Rectal smooth muscle tissue (tissue), 1 donor: ENCODE measurements around the gene SRRM3.
"Not testable (repeated sequence)": the region's sequence is repeated elsewhere in the genome, so short reads cannot be mapped to it uniquely, and the experiment has no call there.

Source experiments
- H3K27ac ChIP-seq: one replicate; pipeline ENCODE4 v1.7.0; 2013; ENCODE audit warnings: low read depth, low read length, inconsistent platforms
- H3K27me3 ChIP-seq: one replicate; pipeline ENCODE4 v1.7.0; 2013; ENCODE audit warnings: low read length; ENCODE audit not compliant: control insufficient read depth, insufficient read depth
- H3K36me3 ChIP-seq: one replicate; pipeline ENCODE4 v1.7.0; 2013; ENCODE audit warnings: low read length; ENCODE audit not compliant: control insufficient read depth, insufficient read depth
- H3K4me1 ChIP-seq: one replicate; pipeline ENCODE4 v1.7.0; 2013; ENCODE audit warnings: low read length; ENCODE audit not compliant: control insufficient read depth, insufficient read depth
- H3K4me3 ChIP-seq: one replicate; pipeline ENCODE4 v1.7.0; 2013; ENCODE audit warnings: low read length
- H3K9ac ChIP-seq: one replicate; pipeline ENCODE4 v1.7.0; 2013; ENCODE audit warnings: low read length

Gene SRRM3

DNA sequence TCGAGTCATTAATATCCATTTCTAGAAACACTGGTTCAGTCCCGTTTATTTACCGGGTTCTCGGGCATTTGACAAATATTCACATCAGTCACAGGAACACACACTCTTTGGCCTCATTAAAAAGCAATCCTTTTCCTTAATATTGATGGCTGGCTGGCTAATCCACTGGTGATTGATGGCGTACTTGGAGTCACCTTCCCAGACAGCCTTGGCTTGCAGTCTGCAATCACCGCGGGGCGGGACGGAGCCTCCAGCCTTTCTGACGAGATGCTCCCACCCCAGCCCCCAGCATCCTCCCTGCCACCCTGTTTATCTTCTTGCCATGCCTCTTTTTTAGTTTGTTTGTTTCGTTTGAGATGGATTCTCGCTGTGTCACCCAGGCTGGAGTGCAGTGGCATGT, 36.6 kb downstream of the SRRM3 start:
- H3K27me3 ChIP-seq = peaks cover 6% of the 10 kb centered on the region
- no peak overlapping the region for H3K27ac ChIP-seq
- H3K36me3 ChIP-seq = no peaks in the 10 kb centered on the region
- no peak overlapping the region for H3K9ac ChIP-seq
- H3K4me1 ChIP-seq = no peaks in the 10 kb centered on the region
- no peak overlapping the region for H3K4me3 ChIP-seq

DNA sequence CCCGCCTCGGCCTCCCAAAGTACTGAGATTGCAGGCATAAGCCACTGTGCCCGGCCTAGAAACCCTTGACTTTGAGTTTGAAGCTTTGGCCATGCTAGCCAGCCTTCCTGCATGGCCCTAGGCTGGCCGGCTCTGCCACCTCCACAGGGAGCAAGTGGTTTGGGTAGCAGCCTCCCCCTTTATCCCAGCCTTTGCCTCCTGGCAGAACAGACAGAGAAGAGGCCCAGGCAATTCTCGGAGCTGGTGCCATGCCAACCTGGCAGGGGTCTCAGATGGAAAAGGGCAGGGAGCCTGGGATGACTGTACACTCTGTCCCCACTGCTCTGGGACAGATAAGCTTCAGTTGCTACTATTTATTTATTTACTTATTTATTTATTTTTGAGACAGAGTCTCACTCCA, 39.4 kb downstream of the SRRM3 start:
- Histone ChIP-seq H3K27ac (no peak overlapping the region), H3K27me3 (no peaks in the 10 kb centered on the region), H3K4me3 (no peak overlapping the region), H3K4me1 (no peaks in the 10 kb centered on the region), H3K9ac (no peak overlapping the region), H3K36me3 (no peaks in the 10 kb centered on the region)

DNA sequence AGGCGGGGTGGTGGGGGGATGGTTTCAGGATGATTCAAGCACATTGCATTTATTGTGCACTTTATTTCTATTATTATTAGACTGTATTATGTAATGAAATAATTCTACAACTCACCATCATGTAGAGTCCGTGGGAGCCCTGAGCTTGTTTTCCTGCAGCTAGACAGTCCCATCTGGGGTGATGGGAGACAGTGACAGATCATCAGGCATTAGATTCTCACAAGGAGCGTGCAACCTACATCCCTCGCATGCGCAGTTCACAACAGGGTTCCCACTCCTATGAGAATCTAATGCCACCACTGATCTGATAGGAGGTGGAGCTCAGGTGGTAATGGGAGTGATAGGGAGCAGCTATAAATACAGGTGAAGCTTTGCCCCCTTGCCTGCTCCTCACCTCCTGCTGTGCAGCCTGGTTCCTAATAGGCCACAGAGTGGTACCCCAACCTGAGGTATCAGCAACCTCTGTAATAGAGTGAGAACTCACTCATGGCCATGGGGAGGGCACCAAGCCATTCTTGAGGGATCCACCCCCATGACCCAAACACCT, 40.9 kb downstream of the SRRM3 start:
- not testable (repeated sequence) for H3K9ac ChIP-seq, H3K27ac ChIP-seq, H3K36me3 ChIP-seq, H3K4me1 ChIP-seq, H3K4me3 ChIP-seq, H3K27me3 ChIP-seq

DNA sequence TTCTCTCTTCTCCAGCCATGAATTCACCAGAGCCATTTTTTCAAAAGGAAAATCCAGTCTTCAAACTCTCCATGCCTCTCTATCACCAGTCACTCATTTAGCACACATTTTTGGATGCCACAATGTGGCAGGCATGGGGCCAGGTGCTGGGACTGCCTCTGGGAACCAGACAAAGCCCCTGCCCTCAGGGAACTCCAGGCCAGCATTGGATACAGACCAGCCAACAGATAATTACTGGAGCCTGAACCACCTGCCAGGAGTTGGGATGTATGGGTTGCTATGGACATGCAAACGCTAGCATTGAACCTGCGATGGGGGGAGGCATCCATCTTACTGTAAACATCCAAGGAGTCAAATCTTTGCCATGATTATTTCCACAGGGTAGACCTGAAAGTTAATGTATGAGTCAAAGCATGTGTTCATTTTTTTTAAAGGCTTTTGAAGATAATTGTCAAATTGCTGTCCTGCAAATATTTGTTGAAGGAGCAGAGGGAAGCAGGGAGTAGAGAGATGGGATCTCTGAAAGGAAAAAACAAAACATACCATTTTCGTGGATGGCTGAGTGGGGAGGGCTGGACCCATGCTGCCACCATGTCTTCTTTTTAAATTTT, 43.2 kb downstream of the SRRM3 start:
- Histone ChIP-seq H3K4me3 (no peak overlapping the region), H3K36me3 (no peaks in the 10 kb centered on the region), H3K27ac (no peak overlapping the region), H3K9ac (no peak overlapping the region), H3K4me1 (no peaks in the 10 kb centered on the region), H3K27me3 (no peaks in the 10 kb centered on the region)

DNA sequence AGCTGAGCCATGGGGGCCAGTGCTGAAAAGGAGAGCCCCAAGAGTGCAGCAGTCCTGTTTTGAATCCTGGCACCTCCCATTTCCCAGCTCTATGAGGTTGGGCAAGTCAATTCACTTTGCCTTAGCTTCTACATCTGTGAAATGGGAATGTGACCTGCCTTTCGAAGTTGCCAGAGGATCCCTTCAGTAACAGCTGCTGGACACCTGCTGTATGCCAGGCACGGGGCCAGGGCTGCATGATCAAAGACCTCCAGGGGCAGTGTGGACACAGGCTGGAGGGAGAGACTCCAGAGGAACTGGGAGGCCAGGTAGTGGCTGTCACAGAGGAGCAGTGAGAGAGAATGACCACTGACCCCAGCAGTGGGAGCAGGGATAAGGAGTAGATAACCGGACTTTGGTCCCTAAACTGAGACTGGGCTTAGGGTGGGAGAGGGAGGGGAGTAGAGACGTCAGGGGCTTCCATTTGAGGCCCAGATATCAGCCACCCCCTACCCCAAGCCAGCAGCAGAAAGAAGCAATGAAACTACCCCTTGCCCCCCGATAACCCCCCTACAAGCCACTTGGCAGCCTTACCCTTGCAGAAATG, 45.2 kb downstream of the SRRM3 start:
- no peak overlapping the region for H3K9ac ChIP-seq
- H3K4me1 ChIP-seq = no peaks in the 10 kb centered on the region
- no peak overlapping the region for H3K4me3 ChIP-seq
- H3K27me3 ChIP-seq = no peaks in the 10 kb centered on the region
- H3K36me3 ChIP-seq = no peaks in the 10 kb centered on the region
- H3K27ac ChIP-seq = no peak overlapping the region

DNA sequence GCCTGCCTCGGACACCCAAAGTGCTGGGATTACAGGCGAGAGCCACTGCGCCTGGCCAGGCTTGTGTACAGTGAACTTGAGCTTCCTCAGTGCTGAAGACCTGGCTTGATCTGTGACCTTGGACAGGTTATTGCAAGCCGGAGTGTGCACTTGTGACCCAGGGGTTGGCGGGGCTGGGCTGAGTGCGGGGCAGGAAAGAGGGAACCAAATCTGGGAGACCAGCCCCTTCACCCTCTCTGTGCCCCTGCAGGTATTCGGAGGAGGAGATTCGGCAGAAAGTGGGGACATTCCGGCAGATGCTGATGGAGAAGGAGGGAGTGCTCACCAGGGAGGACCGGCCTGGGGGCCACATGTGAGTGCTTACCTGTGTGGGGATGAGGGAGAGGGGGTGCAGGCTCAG, 46.2 kb downstream of the SRRM3 start:
- Histone ChIP-seq H3K9ac (no peak overlapping the region), H3K4me3 (no peak overlapping the region), H3K36me3 (no peaks in the 10 kb centered on the region), H3K27me3 (no peaks in the 10 kb centered on the region), H3K27ac (no peak overlapping the region), H3K4me1 (no peaks in the 10 kb centered on the region)

DNA sequence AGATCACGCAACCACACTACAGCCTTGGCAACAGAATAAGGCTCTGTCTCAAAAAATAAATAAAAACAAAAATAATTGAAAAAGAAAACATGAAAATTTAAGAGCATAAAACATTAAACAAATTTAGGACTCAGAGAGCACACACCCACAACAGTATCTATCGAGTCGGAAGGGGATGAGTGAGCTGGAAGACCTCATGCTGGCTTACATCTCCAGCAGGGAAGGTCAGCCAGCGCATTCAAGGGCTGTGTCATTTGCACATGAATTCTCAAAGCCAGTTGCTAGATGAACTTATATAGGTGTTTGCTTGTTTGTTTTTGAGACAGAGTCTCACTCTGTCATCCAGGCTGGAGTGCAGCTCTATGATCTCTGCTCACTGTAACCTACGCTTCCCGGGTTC, 50.3 kb downstream of the SRRM3 start:
- Histone ChIP-seq H3K27ac (no peak overlapping the region), H3K36me3 (no peaks in the 10 kb centered on the region), H3K4me1 (no peaks in the 10 kb centered on the region), H3K27me3 (no peaks in the 10 kb centered on the region), H3K9ac (no peak overlapping the region), H3K4me3 (no peak overlapping the region)

DNA sequence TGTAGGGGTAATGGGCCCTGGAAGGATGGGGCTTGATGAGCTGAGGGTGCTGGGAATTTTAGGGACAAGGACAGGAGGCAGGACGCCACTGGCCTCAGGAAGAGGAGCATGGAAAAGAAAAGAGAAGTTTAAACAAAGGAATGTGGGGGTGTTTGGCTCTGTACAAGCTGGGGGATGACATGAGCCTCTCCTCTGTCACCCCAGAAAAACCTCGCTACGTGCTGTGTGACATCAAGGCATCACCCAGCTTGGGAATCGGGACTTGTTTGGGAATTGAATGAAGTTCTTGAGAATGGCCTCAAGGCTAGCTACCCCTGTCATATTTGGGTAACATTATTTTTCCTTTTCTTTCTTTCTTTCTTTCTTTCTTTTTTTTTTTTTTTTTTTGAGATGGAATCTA, 53.1 kb downstream of the SRRM3 start:
- no peaks in the 10 kb centered on the region for H3K4me1 ChIP-seq

DNA sequence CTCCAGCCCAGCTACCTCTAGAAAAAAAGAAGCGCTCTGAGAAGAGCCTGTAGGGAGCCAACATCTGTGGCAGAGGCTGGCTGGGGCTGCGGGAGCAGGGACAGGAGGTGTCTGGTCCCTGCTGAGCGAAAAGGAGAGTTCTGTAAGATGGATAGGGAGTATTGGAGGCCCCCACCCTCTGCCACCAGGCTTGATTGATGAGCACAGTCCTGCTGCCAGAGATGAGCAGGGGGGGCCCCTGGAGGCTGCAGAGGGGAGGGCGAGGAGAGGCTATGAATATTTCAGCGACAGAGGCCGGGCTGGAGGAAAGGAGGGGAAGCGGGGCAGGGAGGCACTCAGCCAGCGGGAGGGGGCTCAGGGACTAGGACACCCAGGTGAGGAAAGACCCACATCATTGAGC, 56.3 kb downstream of the SRRM3 start:
- H3K4me3 ChIP-seq = no peak overlapping the region
- H3K27ac ChIP-seq = no peak overlapping the region
- H3K4me1 ChIP-seq = no peaks in the 10 kb centered on the region
- H3K9ac ChIP-seq = no peak overlapping the region
- H3K27me3 ChIP-seq = peaks cover 5% of the 10 kb centered on the region
- H3K36me3 ChIP-seq = no peaks in the 10 kb centered on the region

More for the DNA sequence above, 53.1 kb downstream of the SRRM3 start:
- Histone ChIP-seq H3K36me3 (no peaks in the 10 kb centered on the region), H3K27me3 (peaks cover 3% of the 10 kb centered on the region), H3K4me3 (no peak overlapping the region), H3K27ac (no peak overlapping the region), H3K9ac (no peak overlapping the region)

DNA sequence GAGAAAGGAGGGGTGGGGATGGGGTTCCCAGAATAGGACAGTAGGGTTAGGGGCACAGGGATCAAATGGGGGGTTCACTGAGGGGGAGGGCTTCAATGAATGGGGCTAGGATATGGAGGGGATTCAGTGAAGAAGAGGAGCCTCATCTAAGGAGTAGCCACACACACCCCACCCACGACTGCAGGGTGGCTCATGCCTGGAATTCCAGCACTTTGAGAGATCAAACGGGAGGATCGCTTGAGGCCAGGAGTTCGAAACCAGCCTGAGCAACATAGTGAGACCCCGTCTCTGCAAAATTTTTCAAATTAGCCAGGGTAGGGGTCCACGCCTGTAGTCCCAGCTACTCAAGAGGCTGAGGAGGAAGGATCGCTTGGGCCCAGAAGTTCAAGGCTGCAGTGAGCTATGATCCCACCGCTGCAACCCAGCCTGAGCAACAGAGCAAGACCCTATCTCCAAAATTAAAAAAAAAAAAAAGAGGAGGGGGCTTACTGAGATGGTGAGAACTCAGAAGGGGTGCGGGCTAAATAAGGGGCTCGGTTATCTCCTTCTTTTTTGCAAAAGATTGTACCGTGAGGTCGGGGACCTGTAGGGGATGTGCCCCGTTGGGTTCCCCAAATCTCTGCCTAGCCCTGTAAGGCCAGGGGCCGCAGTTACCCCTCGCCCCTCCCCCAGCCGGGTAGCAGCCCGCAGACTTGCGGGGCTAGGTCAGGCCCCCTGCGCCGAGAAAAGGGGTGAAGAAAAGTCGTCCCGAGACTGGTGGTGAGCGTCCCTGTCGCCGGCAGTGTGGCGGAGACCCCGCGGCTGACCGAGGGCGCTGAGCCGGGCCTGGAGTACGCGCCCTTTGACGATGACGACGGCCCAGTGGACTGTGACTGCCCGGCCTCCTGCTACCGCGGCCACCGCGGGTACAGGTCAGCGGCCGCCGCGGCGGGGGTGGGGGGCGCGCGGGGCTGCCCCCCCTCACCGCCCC, 57.7 kb downstream of the SRRM3 start:
- Histone ChIP-seq H3K27me3 (peaks cover 5% of the 10 kb centered on the region), H3K4me3 (no peak overlapping the region), H3K9ac (no peak overlapping the region), H3K27ac (no peak overlapping the region), H3K36me3 (no peaks in the 10 kb centered on the region), H3K4me1 (no peaks in the 10 kb centered on the region)

DNA sequence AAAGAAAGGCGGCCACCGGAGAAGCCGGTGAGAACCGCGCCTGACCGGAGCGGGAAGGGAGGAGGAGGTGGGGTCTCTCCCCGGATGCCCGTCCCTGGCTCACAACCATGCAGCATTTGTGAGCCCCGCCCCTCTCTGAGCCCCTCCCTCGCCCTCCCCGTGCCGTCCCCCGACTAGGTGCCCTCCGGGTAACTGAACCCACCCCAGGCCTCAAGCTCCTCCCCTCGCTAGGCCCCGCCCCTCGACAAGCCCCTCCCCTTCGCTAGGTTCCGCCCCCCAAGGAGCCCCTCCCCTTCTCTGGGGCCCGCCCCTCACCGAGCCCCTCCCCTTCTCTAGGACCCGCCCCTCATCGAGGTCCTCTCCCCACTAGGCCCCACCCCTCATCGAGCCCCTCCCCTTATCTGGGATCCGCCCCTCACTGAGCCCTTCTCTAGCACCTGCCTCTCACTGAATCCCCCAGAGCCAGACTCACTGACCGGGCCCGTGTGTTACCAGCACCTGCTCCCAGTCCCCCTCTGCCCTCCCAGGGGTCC, 58.5 kb downstream of the SRRM3 start:
- Histone ChIP-seq H3K36me3 (no peaks in the 10 kb centered on the region), H3K4me3 (no peak overlapping the region), H3K4me1 (no peaks in the 10 kb centered on the region), H3K27me3 (peaks cover 5% of the 10 kb centered on the region), H3K9ac (no peak overlapping the region), H3K27ac (no peak overlapping the region)

DNA sequence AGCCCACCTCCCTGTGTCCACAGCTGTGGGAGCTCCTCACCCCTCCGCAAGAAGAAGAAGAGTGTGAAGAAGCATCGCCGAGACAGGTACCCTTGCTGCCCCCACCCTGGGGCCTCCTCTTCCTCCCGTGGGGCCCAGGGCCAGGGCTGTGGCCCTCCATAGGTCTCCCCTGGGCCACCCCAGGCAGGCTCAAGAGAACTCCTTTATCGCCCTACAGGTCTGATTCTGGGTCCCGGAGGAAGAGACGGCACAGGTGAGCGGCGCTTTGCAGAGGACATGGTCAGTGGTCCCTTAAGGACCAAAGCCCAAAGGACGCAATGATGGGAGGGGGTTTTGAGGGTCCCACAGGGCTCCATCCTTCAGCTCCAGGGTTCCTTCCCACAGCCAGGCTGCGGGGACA, 59.6 kb downstream of the SRRM3 start:
- Histone ChIP-seq H3K27ac (no peak overlapping the region), H3K9ac (no peak overlapping the region), H3K4me1 (no peaks in the 10 kb centered on the region), H3K36me3 (no peaks in the 10 kb centered on the region), H3K4me3 (no peak overlapping the region), H3K27me3 (peaks cover 5% of the 10 kb centered on the region)
